Ramos (cell line): Measurements from ENCODE around the gene SORT1.
"Not testable (repeated sequence)": the region's sequence is repeated elsewhere in the genome, so short reads cannot be mapped to it uniquely, and the experiment has no call there.

Source experiments
- in situ Hi-C: fragments of 300-500 bp; cut with MboI; formaldehyde crosslinking; loops from one replicate; pipeline ENCODE4 v1.14.3; 2022; ENCODE audit warnings: low sequenced_read_pairs; ENCODE audit not compliant: unreplicated experiment

Gene SORT1

GRCh38 chr1:109350655-109351054 is 47.1 kb downstream of the SORT1 start:
- in situ Hi-C loops = no loop called here

DNA sequence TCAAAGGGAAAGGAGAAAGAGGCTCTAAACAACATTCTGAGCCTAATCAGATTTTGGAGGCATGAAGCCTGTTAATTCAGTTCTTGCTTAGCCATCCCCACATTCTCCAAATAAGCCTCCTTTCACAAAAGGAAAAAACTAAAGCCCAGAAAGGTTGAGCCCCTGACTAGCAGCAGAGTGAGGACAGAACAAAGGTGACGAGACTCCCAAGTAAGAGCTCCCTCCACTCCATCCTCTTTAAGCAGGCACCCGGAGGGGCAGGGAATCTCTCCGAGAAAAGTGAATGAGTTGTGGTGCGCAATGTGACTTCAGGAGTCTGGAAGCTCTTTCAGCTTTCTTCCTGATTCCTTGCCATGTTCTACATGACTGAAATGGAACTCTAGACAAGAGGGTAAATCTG is 47.5 kb downstream of the SORT1 start:
- in situ Hi-C loops = no loop called here

GRCh38 chr1:109347511-109347910 is 50.2 kb downstream of the SORT1 start:
- in situ Hi-C loops = no loop called here

DNA sequence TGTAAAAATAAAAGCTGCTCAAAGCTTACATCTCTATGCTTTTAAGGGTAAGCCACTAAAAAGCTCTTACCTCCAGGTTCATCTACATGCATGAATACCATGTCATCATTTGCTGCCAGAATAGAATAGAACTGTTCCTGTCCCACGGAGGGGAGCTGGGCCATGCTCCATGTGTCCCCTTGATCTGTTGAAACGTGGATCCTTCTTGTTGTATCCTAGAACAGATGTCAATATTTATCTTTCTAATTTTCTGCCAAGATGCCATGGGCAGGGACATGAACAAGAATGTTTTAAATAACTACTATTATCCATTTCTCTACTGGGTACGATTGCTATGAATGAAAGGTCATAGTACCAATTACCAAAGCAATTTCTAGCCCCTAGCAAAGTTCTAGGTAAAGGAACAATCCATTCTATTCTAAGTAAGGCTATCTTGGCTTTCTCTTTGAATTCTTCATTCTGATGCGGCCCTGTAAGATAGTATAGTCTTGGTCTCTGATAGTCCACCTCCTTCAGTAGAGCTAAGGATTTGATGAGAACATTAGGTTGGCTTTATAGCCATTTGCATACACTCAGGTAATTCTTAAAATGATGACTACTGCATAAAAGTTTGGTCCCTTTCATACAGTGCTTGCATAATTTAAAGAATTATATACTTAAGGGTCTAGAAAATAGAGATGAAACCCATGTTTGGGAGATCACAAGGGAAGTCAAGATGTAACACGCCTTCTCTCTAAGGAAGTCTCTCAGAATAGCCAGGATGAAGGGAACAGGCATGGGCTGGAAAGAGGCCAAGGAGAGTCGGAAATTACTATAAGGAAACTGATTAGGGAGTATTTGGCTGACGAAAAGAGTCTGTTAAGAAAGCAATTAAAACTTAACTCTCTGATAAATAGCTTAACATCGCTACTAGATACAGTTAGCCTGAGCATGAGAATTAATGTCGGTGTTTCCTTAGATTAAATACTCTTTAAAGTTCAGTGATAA is 55.5 kb downstream of the SORT1 start:
- in situ Hi-C loops = no loop called here

- in situ Hi-C loops = no loop called here
These were observed 59.1 kb downstream of the SORT1 start for GRCh38 chr1:109338608-109339007.

DNA sequence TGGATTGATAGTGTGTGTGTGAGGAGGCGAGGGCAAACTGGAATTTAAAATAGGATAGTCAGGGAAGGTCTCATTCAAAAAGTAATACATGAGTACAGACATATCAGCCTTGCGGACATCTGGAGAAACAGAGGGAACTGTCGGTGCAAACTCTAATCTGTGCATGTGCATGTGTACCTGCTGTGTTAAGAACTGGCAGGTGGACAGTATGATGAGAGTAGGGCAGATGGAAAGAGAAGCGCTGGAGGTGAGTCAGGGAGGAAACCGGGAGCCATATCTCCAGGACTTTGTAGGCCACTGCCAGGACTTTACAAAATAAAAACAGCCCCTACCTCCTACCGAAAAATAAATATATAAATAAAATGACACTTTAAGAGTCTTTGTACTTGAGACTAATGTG is 59.6 kb downstream of the SORT1 start:
- in situ Hi-C loops = no loop called here

GRCh38 chr1:109335091-109335490 is 62.6 kb downstream of the SORT1 start:
- in situ Hi-C loops = no loop called here

- in situ Hi-C loops = no loop called here
These were observed 66.6 kb downstream of the SORT1 start for GRCh38 chr1:109331113-109331512.

GRCh38 chr1:109327285-109327684 is 70.4 kb downstream of the SORT1 start:
- in situ Hi-C loops = no loop called here

DNA sequence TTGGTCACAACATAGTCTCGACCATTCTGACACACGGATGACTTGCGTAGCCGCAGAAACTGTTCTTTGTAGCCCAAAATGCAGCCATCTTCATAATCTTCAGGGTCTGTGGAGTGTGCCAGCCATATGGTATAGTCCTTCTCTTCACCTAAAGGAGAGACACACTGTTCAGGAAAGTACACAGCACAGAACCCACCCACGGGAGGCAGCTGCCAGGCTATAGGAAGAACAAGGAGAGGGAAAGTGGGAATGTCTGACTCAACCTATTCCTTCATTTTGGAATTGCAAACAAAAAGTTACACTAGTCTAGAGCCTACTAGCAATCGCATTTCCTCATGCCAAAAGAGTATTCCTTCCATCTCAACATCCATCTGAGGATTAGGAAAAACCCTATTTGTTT is 74.7 kb downstream of the SORT1 start:
- in situ Hi-C loops = no loop called here

DNA sequence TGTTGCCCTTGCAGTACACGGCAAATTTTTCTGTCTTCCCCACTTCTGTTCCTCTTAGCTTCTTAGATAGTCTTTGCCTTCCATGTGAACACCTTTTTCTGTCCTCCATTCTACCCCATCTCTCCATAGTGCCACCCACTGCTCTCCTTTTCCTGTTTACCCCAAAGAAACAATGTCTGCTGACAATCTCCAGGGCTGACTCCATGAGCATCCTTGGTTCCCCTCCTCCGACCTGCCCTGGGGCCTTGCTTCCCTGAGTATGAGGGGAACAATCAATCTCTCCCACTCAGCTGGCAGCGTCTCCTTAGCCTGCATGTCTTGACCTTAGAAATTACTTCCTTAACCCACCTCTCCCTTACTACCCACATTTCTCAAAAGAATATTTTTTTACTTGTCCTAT is 78.6 kb downstream of the SORT1 start:
- in situ Hi-C loops = no loop called here

DNA sequence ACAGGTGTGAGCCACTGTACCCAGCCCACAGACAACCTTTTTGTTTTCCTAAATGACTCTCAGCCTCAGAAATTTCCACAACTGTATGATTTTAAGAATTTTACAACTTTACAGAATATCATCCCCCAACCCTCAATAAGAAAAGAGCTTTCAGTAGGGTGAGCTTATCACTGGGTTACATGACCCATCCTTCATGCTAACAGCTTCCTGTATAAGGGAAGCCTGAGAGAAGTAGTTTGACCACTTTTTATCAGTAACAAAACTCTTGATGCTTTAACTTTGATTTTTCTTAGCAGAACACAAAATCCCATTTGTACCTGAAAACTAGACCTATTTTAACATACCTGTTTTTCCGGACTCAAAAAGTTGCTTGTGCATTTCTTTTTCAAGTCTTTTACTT is 81.2 kb downstream of the SORT1 start:
- in situ Hi-C loops = no loop called here

- in situ Hi-C loops = no loop called here
These were observed 82.4 kb downstream of the SORT1 start for GRCh38 chr1:109315288-109315687.

- in situ Hi-C loops = no loop called here
These were observed 82.9 kb downstream of the SORT1 start for GRCh38 chr1:109314795-109315194.

DNA sequence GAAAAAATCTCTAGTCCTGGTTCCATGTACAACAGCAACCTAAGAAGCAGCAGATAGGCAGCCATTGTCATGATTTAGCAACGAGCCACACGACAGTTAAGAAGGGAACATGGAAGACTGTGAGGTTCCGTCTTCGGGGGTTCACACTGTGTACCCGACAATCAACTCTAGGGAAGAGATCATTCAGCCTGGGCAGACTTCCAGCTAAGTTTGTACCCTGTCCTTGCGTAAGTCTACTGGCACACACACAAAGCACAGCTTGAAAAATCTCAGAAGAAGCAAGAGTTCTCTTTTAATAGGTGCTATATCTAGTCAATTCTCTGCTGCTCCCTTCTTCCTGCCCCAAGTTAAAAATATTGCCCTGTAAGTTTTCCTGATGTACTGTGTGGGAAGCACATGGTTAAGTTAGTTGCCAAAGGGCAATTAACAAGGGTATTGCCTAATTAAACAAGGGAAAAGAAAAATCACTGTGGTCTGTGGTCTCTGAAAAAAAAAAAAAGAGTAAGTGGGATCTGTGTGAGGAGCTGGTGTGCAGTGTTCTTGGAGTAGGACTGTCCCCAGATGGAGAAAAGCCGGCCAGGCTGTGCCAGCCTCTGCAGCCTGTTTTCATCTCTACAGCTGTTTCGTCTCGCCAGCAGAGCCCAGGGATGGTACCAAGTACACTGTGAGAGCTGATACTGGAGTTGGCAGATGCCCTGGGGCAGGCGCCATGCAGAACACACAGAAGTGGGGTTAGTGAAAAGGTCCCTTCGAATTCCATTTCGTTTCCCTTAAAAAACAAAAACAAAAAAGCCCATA is 84.5 kb downstream of the SORT1 start:
- in situ Hi-C loops = no loop called here

- in situ Hi-C loops = no loop called here
These were observed 85.5 kb downstream of the SORT1 start for GRCh38 chr1:109312246-109312645.

DNA sequence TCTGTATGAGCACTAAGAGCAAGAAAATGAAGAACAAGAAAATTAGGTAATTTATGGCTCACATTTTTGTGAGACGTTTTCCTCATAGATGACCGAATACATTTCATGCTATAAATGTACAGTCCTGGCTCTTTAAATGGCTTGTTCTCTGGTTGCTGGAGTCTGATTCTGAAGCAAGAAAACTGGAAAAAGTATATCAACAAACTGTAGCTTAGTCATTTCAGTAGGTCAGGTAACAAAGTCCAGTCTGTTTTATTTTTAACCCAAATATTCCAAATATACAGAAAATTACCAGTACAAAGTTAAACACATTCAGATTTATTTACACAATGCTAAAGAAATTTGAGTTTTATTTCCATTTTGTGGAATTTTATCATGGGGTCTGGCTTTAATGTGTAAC is 88.4 kb downstream of the SORT1 start:
- in situ Hi-C loops = no loop called here

DNA sequence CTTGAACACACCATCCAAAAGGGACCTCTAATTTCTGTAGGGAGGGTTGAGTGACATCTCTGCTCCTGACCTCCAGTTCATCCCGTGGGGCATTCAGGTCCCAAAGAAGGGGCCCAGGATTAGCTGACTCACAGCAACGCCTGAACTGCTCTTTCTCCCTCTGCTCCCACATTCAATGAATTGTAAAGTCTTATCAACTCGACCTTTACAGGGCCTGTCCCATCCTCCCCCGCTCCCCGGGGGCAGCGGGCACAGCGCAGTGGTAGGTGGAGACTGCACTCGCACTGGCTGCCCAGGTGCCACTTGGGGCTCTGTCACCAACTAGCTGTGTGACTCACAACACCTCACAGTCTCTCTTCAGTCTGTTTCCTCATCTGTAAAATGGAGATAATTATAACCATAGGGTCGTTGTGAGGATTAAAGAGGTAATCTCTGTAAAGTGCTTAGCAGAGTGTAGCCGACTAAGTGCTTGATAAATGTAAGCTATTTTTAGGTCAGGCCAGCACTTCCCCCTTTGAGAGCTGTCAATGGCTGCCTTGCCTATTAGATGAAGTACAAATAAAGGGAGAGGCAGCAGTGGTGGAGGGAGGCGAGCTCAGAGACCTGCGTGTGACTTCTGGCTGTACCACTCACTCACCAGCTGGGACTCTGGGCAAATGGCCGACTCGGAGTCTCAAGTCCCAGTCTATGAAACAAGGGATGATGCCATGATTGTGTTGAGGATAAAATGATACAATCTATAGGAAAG is 90.3 kb downstream of the SORT1 start:
- in situ Hi-C loops = no loop called here

DNA sequence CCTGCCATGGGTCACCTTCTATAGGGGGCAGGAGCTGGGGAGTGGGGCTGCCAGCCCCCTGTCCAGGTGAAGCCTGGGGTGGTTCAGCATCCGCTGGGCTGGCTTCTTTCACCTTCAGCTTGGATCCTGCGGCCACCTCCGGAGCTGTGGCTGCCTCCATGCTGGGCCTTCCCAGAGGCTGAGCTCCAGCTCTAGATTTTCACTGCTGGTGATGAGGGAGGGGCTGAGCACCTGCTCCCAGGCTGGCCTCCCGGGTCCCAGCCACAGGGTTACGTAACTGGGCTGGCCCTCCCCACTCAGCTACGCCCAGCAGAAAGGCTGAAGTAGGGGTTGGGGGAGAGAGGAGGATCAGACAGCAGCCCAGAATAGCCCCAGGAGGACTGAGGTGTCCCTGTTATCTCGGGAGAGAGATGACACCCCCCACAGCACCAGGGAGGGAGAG is 90.9 kb downstream of the SORT1 start, which contains the start of gene MYBPHL:
Gene MYBPHL, minus strand, starts transcription at position 180 of the 442 bp plus-strand sequence. Its CDS starts 20 bp downstream, at position 160.
- in situ Hi-C loops = no loop called here

DNA sequence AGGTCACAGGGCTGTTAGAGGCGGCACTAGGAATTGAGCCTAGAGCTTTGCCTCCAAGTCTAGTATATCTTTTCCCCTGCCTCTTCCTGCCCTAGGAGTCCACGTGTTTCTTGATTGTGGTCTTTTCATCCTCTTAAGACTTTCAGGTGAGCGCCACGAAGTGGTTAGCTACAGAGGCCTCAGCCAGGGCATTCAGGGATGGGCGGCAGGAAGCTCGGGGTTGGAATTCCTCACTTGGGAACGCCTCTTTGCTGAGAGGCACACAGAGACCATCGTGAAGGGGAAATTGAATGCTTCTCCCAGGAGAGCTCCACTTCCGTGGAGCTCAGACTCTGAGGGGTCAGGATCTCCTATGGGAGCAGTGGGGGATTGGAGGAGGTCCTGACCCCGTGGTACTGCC is 91.7 kb downstream of the SORT1 start:
- in situ Hi-C loops = not testable (repeated sequence)
